AG04449 (cell line): ENCODE measurements around the gene SOX6.

Experiments
- CTCF ChIA-PET: fragments of 350-600 bp; formaldehyde crosslinking; extraction: SDS; loops from one replicate; lab custom pipeline; 2021; ENCODE audit warnings: antibody characterized with exemption; lab: Yijun Ruan, JAX
- POLR2A ChIA-PET: fragments of 400-600, 350-600 bp; formaldehyde crosslinking; extraction: SDS; loops from one replicate; lab custom pipeline; 2020; ENCODE audit warnings: antibody characterized with exemption, inconsistent platforms; lab: Yijun Ruan, JAX
- DNase-seq: peaks from one replicate; pipeline ENCODE4 v3.0.0-alpha.2; 2010; ENCODE audit warnings: low read depth, low spot score
- H3K4me3 ChIP-seq: 2 replicates; pipeline ENCODE4 v1.5.1; 2011; ENCODE audit warnings: low read depth, mild to moderate bottlenecking, control low read depth, low read length
- CTCF ChIP-seq: IDR thresholded peaks from one replicate; pipeline ENCODE4 v1.5.1; 2011; ENCODE audit warnings: mild to moderate bottlenecking, moderate library complexity, low read length, control low read depth, inconsistent platforms; ENCODE audit not compliant: insufficient read depth; ENCODE audit errors: missing control alignments

Gene SOX6

GRCh38 chr11:16167706-16168487 is 188.4 kb downstream of the SOX6 start:
- no peak for TF ChIP-seq CTCF
- ChIA-PET CTCF (interaction anchor here (0.5 to 1.5 kb wide), 2 partner anchors 17 to 391 kb away, joined by 3 to 4 read pairs; no protein-coding TSS in a partner anchor), POLR2A (no interaction called here)
- H3K4me3 ChIP-seq, result no peak overlapping the region
- DNase-seq, result no peak

- no peak for DNase-seq
- CTCF ChIA-PET, result interaction anchor here (0.9 to 1.3 kb wide), 2 partner anchors 14 to 440 kb away, joined by 3 read pairs; no protein-coding TSS in a partner anchor
- no peak for TF ChIP-seq CTCF
- H3K4me3 ChIP-seq, result no peak overlapping the region
- POLR2A ChIA-PET, result no interaction called here
Measured at GRCh38 chr11:16166571-16166970, 189.8 kb downstream of the SOX6 start.

GRCh38 chr11:16160146-16160545 is 196.2 kb downstream of the SOX6 start:
- ChIA-PET POLR2A (no interaction called here), CTCF (no interaction called here)
- no peak for TF ChIP-seq CTCF
- DNase-seq, result no peak
- no peak overlapping the region for H3K4me3 ChIP-seq

GRCh38 chr11:16158426-16158994 is 197.8 kb downstream of the SOX6 start:
- no peak overlapping the region for H3K4me3 ChIP-seq
- no peak for DNase-seq
- CTCF ChIA-PET, result interaction anchor here (0.6 to 0.8 kb wide), 2 partner anchors 11 to 446 kb away, joined by 4 read pairs; no protein-coding TSS in a partner anchor
- POLR2A ChIA-PET, result no interaction called here
- TF ChIP-seq CTCF, result no peak

- no peak overlapping the region for H3K4me3 ChIP-seq
- DNase-seq, result no peak
- TF ChIP-seq CTCF, result no peak
- CTCF ChIA-PET, result no interaction called here
- POLR2A ChIA-PET, result no interaction called here
Measured at GRCh38 chr11:16157327-16157726, 199.0 kb downstream of the SOX6 start.

GRCh38 chr11:16155448-16155847 is 200.9 kb downstream of the SOX6 start:
- no peak for TF ChIP-seq CTCF
- POLR2A ChIA-PET, result no interaction called here
- H3K4me3 ChIP-seq, result no peak overlapping the region
- no peak for DNase-seq
- CTCF ChIA-PET, result no interaction called here
